Testis (tissue), 3 donors: ENCODE results near the gene XYLT1. TPM values are rescaled to one million over a fixed set of nuclear protein-coding genes. Genes with fewer than 3 reads are reported as not detected.

ENCODE experiments used
- DNase-seq: peaks from one replicate; pipeline ENCODE4 v3.0.0-alpha.2; 2019
- H3K27ac ChIP-seq, 2 donors: fragments of 200-600 bp; sonication (generic); one replicate each; pipeline ENCODE4 v1.5.1; 2019
- H3K27me3 ChIP-seq: fragments of 200-600 bp; sonication (generic); one replicate; pipeline ENCODE4 v1.5.1; 2019
- H3K36me3 ChIP-seq: fragments of 200-600 bp; sonication (generic); one replicate; pipeline ENCODE4 v1.5.1; 2017; ENCODE audit warnings: low read depth; ENCODE audit errors: missing control alignments
- H3K4me1 ChIP-seq: fragments of 200-600 bp; sonication (generic); one replicate; pipeline ENCODE4 v1.5.1; 2019
- H3K4me3 ChIP-seq, 2 donors: fragments of 200-600 bp; sonication (generic); one replicate each; pipeline ENCODE4 v1.5.1; 2017 to 2019
- H3K9me3 ChIP-seq: fragments of 200-600 bp; sonication (generic); one replicate; pipeline ENCODE4 v1.5.1; 2017
- CTCF ChIP-seq, 3 experiments: fragments of 450-650 bp in 2 of 3; fragments of 200-600 bp in 1 of 3; sonication (generic) in 1 of 3; IDR thresholded peaks; one replicate each; pipeline ENCODE4 v1.5.1; 2016 to 2019; ENCODE audit warnings: antibody characterized with exemption in 3 of 3, mild to moderate bottlenecking in 2 of 3, moderate library complexity in 1 of 3
- POLR2A ChIP-seq: fragments of 450-650 bp; IDR thresholded peaks from one replicate; pipeline ENCODE4 v1.6.1; 2017; ENCODE audit warnings: antibody characterized with exemption, mild to moderate bottlenecking, moderate library complexity
- WGBS, 2 donors: methylation state at CpG; one replicate each; pipeline ENCODE4 v1.1.5; 2018; 5-methylcytosine and 5-hydroxymethylcytosine counted together
- intact Hi-C: fragments of 100-400 bp; cut with DNase I; formaldehyde crosslinking; loops from one replicate; pipeline ENCODE4 v1.15.1; 2023; ENCODE audit warnings: low total_unique reads
- polyA plus RNA-seq: library from polyadenylated mRNA; stranded (reverse); fragments of 350-450 nt; fragmentation: Illumina TruSeq; extraction: RNeasy Lipid Tissue Mini Kit (QIAGEN cat#74804); gene quantifications from one replicate; pipeline ENCODE4 v1.2.3, GENCODE V29; 2014; ENCODE audit warnings: low read depth, low replicate concordance; ENCODE audit not compliant: insufficient read depth
- total RNA-seq, 2 donors: library from RNA; depleted of rRNA; stranded (reverse); fragments of >200 nt; gene quantifications; one replicate each; pipeline ENCODE4 v1.2.3, GENCODE V29; 2016

XYLT1 gene
- total and polyA plus RNA-seq, 3 donors from 2014 or later: 6.5 to 20.7 (median 13.6) TPM

GRCh38 chr16:17241264-17241835 is 229.4 kb downstream of the XYLT1 start:
- no peak for DNase-seq
- WGBS, 2 donors: 88 to 92% methylated on average over 8 of the region's 8 CpGs
- H3K36me3 ChIP-seq: no peaks in the 10 kb centered on the region
- TF ChIP-seq POLR2A (no peak), CTCF (IDR thresholded peaks at IDR 0.05) (no peak)
- no peaks in the 10 kb centered on the region for H3K27me3 ChIP-seq
- intact Hi-C loops: no loop called here
- H3K4me1 ChIP-seq: no peaks in the 10 kb centered on the region
- H3K9me3 ChIP-seq: no peaks in the 10 kb centered on the region
- no peak overlapping the region for H3K4me3 ChIP-seq
- no peak overlapping the region for H3K27ac ChIP-seq

GRCh38 chr16:17238285-17239028 is 232.3 kb downstream of the XYLT1 start:
- 90% methylated on average over 8 of the region's 8 CpGs for WGBS, 2 donors
- no peak for TF ChIP-seq POLR2A
- no peak for TF ChIP-seq CTCF (IDR thresholded peaks at IDR 0.05)
- Histone ChIP-seq H3K4me1 (no peaks in the 10 kb centered on the region), H3K36me3 (no peaks in the 10 kb centered on the region), H3K9me3 (no peaks in the 10 kb centered on the region), H3K27me3 (no peaks in the 10 kb centered on the region), H3K27ac (no peak overlapping the region), H3K4me3 (no peak overlapping the region)
- intact Hi-C loops: no loop called here
- no peak for DNase-seq

- intact Hi-C loops: no loop called here
- Histone ChIP-seq H3K9me3 (no peaks in the 10 kb centered on the region), H3K4me3 (no peak overlapping the region), H3K4me1 (no peaks in the 10 kb centered on the region), H3K27me3 (no peaks in the 10 kb centered on the region), H3K36me3 (no peaks in the 10 kb centered on the region), H3K27ac (no peak overlapping the region)
- WGBS, 2 donors: 81 to 89% methylated on average over 8 of the region's 8 CpGs
- no peak for DNase-seq
- TF ChIP-seq POLR2A (no peak), CTCF (IDR thresholded peaks at IDR 0.05) (no peak)
These were observed 233.3 kb downstream of the XYLT1 start for GRCh38 chr16:17237350-17237944.

- WGBS, 2 donors: 75 to 79% methylated on average over 9 to 10 of the region's 10 CpGs
- TF ChIP-seq POLR2A (no peak), CTCF (IDR thresholded peaks at IDR 0.05) (no peak)
- DNase-seq: no peak
- intact Hi-C loops: no loop called here
- Histone ChIP-seq H3K27me3 (no peaks in the 10 kb centered on the region), H3K27ac (no peak overlapping the region), H3K4me3 (no peak overlapping the region), H3K9me3 (no peaks in the 10 kb centered on the region), H3K4me1 (no peaks in the 10 kb centered on the region), H3K36me3 (no peaks in the 10 kb centered on the region)
These were observed 235.5 kb downstream of the XYLT1 start for GRCh38 chr16:17235147-17235815.
